GM18870 (cell line): Measurements from ENCODE around the gene CCT5.
"Not testable (repeated sequence)": the region's sequence is repeated elsewhere in the genome, so short reads cannot be mapped to it uniquely, and the experiment has no call there.

Source experiments
- ATAC-seq: cut with Tn5 transposase; IDR thresholded peaks from one replicate; pipeline ENCODE4 v1.9.1; 2021; ENCODE audit warnings: moderate library complexity; ENCODE audit not compliant: unreplicated experiment

CCT5 gene

GRCh38 chr5:10244342-10244944 is 5.6 kb upstream of the CCT5 start:
- no peak for ATAC-seq

GRCh38 chr5:10246761-10247160 is 3.3 kb upstream of the CCT5 start:
- ATAC-seq, result no peak

GRCh38 chr5:10247217-10247616 is 2.9 kb upstream of the CCT5 start:
- not testable (repeated sequence) for ATAC-seq

GRCh38 chr5:10248378-10249260 is 1.5 kb upstream of the CCT5 start:
- ATAC-seq, result peak; percentile 7

- no peak for ATAC-seq
These were observed 761 bp downstream of the CCT5 start for GRCh38 chr5:10250806-10251276.

GRCh38 chr5:10251405-10251804 is 1.3 kb downstream of the CCT5 start:
- no peak for ATAC-seq

GRCh38 chr5:10253390-10253789 is 3.3 kb downstream of the CCT5 start:
- ATAC-seq, result no peak

- no peak for ATAC-seq
These were observed 4.6 kb downstream of the CCT5 start for GRCh38 chr5:10254686-10255085.

GRCh38 chr5:10257870-10258269 is 7.8 kb downstream of the CCT5 start:
- ATAC-seq, result no peak

- no peak for ATAC-seq
These were observed 9.8 kb downstream of the CCT5 start for GRCh38 chr5:10259899-10260298.

- ATAC-seq, result no peak
These were observed 11.0 kb downstream of the CCT5 start for GRCh38 chr5:10261065-10261464.

GRCh38 chr5:10262121-10262774 is 12.2 kb downstream of the CCT5 start:
- no peak for ATAC-seq

- no peak for ATAC-seq
These were observed 12.9 kb downstream of the CCT5 start for GRCh38 chr5:10262995-10263394.

GRCh38 chr5:10264604-10265003 is 14.5 kb downstream of the CCT5 start:
- ATAC-seq, result no peak

GRCh38 chr5:10265245-10266109 is 15.4 kb downstream of the CCT5 start:
- ATAC-seq, result no peak

- no peak for ATAC-seq
These were observed 16.1 kb downstream of the CCT5 start for GRCh38 chr5:10266137-10266536.

- ATAC-seq, result no peak
These were observed 16.8 kb downstream of the CCT5 start for GRCh38 chr5:10266839-10267238.

- ATAC-seq, result no peak
These were observed 18.0 kb downstream of the CCT5 start for GRCh38 chr5:10268100-10268499.

- no peak for ATAC-seq
These were observed 22.2 kb downstream of the CCT5 start for GRCh38 chr5:10272053-10272874.

GRCh38 chr5:10272875-10273209 is 22.8 kb downstream of the CCT5 start:
- ATAC-seq, result not testable (repeated sequence)
